Measurements from ENCODE around the gene RIPPLY3.
"Not testable (repeated sequence)": the region's sequence is repeated elsewhere in the genome, so short reads cannot be mapped to it uniquely, and the experiment has no call there.

RIPPLY3 gene

GRCh38 chr21:37047079-37047478 lies 40.6 kb downstream of the RIPPLY3 start:
- Histone ChIP-seq H3K4me3 (ENCODE audit: low read depth, low read length) (no peak overlapping the region), H3K36me3 (replicated peaks) (no peaks in the 10 kb centered on the region), H3K27me3 (replicated peaks) (no peaks in the 10 kb centered on the region), H3K27ac (no peak overlapping the region)
- DNase-seq = no peak
- in situ Hi-C loops (cut with HindIII; ENCODE audit: low pct_ligation_motif_present, low sequenced_read_pairs) = no loop called here
- TF ChIP-seq, protein P1, sequence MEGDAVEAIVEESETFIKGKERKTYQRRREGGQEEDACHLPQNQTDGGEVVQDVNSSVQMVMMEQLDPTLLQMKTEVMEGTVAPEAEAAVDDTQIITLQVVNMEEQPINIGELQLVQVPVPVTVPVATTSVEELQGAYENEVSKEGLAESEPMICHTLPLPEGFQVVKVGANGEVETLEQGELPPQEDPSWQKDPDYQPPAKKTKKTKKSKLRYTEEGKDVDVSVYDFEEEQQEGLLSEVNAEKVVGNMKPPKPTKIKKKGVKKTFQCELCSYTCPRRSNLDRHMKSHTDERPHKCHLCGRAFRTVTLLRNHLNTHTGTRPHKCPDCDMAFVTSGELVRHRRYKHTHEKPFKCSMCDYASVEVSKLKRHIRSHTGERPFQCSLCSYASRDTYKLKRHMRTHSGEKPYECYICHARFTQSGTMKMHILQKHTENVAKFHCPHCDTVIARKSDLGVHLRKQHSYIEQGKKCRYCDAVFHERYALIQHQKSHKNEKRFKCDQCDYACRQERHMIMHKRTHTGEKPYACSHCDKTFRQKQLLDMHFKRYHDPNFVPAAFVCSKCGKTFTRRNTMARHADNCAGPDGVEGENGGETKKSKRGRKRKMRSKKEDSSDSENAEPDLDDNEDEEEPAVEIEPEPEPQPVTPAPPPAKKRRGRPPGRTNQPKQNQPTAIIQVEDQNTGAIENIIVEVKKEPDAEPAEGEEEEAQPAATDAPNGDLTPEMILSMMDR (IDR thresholded peaks at IDR 0.05; ENCODE audit: low read depth, low read length, missing control alignments) = no peak

DNA sequence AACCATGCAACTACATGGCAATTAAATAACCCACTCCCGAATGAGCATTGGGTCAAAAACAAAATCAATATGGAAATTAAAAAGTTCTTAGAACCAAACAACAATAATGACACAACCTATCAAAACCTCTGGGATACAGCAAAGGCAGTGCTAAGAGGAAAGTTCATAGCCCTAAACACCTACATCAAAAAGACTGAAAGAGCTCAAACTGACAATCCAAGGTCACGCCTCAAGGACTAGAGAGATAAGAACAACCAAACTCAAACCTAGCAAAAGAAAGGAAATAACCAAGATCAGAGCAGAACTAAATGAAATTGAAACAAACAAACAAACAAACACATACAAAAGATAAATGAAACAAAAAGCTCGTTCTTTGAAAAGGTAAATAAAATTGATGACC lies 43.2 kb downstream of the RIPPLY3 start:
- H3K27me3 ChIP-seq (replicated peaks) = not testable (repeated sequence)

DNA sequence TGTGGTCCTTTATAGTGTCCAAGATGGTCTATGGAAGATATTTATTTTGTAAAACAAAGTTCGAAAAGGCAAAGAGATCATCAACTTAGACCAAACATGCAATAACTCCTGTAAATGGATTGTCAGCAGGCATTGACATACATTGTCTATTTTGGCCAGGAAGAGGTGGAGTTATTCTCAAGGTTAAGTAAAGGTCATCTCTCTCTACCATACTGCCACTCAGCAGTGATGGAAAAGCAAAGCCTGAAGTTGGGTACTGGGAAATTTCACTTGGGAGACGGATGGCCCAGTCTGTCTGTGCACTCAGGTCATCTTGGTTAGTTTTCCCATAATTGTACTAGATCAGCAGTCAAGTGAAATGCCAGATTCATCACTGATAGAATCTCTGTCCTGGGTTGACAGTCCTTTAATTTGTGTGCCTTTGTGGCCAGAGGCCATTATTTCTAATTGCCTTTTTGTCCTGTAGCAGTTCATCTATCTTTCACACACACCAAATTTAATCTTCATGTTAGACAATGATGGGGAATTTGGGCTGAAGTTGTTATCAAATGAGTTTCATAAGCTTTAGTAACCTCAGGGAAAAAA lies 48.9 kb downstream of the RIPPLY3 start:
- in situ Hi-C loops (cut with HindIII; ENCODE audit: low pct_ligation_motif_present, low sequenced_read_pairs) = no loop called here
- Histone ChIP-seq H3K27me3 (replicated peaks) (no peaks in the 10 kb centered on the region), H3K36me3 (replicated peaks) (no peaks in the 10 kb centered on the region), H3K4me3 (ENCODE audit: low read depth, low read length) (no peak overlapping the region), H3K27ac (no peak overlapping the region)
- TF ChIP-seq, protein P1 (IDR thresholded peaks at IDR 0.05; ENCODE audit: low read depth, low read length, missing control alignments) = no peak
- DNase-seq = no peak

More for the DNA sequence above, 43.2 kb downstream of the RIPPLY3 start:
- H3K27ac ChIP-seq; in situ Hi-C loops (cut with HindIII; ENCODE audit: low pct_ligation_motif_present, low sequenced_read_pairs); H3K36me3 ChIP-seq (replicated peaks); H3K4me3 ChIP-seq (ENCODE audit: low read depth, low read length); DNase-seq: not testable (repeated sequence)

GRCh38 chr21:37057614-37058013 lies 51.1 kb downstream of the RIPPLY3 start:
- no peak for DNase-seq
- Histone ChIP-seq H3K36me3 (replicated peaks) (no peaks in the 10 kb centered on the region), H3K27ac (no peak overlapping the region), H3K4me3 (ENCODE audit: low read depth, low read length) (no peak overlapping the region), H3K27me3 (replicated peaks) (no peaks in the 10 kb centered on the region)
- in situ Hi-C loops (cut with HindIII; ENCODE audit: low pct_ligation_motif_present, low sequenced_read_pairs) = no loop called here
- TF ChIP-seq, protein P1 (IDR thresholded peaks at IDR 0.05; ENCODE audit: low read depth, low read length, missing control alignments) = no peak

DNA sequence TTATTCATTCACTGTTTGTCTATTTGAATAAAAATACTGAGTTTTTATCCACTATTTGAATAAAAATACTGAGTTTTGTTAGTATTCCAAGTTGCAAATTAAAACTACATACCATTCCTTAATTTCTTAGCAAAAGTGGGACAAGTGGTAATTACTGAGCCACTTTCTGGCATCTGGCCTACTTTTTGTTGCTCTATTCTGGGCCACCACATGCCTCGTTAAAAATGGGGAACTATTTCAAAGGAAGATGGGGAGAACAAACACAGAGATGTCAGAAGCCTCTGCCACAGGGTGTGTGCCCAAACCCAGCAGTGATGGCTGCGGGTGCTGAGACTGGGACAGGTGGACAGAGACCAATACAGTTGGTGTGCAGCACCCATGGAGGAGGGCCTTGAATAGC lies 51.8 kb downstream of the RIPPLY3 start:
- Histone ChIP-seq H3K4me3 (ENCODE audit: low read depth, low read length) (no peak overlapping the region), H3K36me3 (replicated peaks) (no peaks in the 10 kb centered on the region), H3K27me3 (replicated peaks) (no peaks in the 10 kb centered on the region), H3K27ac (no peak overlapping the region)
- in situ Hi-C loops (cut with HindIII; ENCODE audit: low pct_ligation_motif_present, low sequenced_read_pairs) = no loop called here
- TF ChIP-seq, protein P1 (IDR thresholded peaks at IDR 0.05; ENCODE audit: low read depth, low read length, missing control alignments) = no peak
- DNase-seq = no peak

DNA sequence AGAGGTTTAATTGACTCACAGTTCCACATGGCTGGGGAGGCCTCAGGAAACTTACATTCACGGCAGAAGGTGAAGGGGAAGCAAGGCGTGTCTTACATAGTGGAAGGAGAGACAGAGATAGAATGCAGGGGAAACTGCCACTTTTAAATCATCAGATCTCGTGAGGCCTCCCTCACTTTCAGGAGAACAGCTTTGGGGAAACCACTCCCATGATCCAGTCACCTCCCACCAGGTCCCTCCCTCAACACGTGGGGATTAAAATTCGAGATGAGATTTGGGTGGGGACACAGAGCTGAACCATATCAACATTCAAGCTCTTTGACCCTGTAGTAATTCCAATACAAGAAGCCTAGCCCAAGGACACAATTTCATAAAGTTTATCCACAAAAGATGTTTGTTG lies 52.7 kb downstream of the RIPPLY3 start:
- no peaks in the 10 kb centered on the region for H3K27me3 ChIP-seq (replicated peaks)
- TF ChIP-seq, protein P1 (IDR thresholded peaks at IDR 0.05; ENCODE audit: low read depth, low read length, missing control alignments) = no peak
- no peak overlapping the region for H3K4me3 ChIP-seq (ENCODE audit: low read depth, low read length)
- in situ Hi-C loops (cut with HindIII; ENCODE audit: low pct_ligation_motif_present, low sequenced_read_pairs) = no loop called here
- no peak overlapping the region for H3K27ac ChIP-seq
- no peak for DNase-seq
- no peaks in the 10 kb centered on the region for H3K36me3 ChIP-seq (replicated peaks)
